GM19035 (cell line): ENCODE results near the gene CTNNBL1.

Source experiments
- ATAC-seq: cut with Tn5 transposase; IDR thresholded peaks from one replicate; pipeline ENCODE4 v1.9.1; 2021; ENCODE audit not compliant: unreplicated experiment

The CTNNBL1 gene

DNA sequence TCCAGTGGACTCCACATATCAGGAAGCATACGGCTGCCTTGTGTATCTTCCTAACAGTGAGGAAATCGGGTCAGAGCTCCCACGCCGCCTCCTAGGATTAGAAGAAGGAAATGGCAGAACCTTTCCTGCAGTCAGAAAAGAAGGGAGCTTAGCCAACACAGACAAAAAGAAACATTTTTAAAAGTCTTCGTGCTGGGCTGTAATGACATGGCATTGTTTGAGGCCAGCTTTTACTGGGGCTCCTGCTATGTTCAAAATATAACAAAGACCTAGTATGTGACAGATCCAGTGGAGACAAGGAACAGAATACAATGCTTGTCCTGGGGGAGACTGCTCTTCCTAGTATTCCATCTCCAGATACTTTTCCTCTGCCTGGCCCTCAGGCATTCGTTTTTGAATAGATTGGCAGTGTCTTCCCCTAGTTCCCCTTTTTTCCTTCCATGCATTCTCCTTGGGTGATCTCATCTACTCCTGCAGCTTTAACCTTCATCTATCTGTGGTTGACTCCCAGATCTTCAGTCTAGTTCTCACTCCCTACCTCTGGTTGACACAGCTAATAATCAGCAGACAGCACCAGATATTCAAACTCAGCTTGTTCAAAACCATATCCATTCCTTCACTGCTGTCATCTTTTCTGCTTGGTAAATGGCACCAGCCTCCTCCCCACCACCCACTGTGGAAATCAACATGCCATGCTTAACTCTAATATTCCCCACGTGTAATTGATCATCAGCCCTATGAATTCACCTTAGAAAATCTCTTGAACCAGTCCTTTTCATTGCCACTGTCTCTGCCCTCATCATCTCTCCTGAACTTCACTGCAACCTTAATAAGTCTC lies 114.6 kb downstream of the CTNNBL1 start:
- no peak for ATAC-seq

- ATAC-seq: no peak
Measured at GRCh38 chr20:37810027-37810426, 116.2 kb downstream of the CTNNBL1 start.

DNA sequence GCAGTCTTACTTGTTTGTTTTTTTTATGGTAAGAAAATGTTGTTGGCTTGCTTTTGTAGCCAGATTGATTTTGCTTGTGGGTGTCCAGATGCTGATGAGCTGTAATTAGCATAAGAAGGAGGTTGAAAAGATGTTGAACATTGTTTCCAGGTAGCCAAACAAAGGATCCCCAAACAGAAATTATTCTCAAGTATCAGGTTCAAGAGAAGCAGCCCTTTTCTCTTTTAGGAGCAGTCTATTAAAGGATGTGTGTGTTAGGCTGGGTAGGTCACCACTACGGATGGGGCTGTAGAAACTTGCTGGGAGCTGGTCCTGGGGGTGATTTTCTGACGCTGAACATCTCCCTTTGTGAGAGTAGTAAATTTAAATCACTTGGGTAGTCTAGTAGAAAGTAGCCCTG lies 122.2 kb downstream of the CTNNBL1 start:
- no peak for ATAC-seq

GRCh38 chr20:37816726-37817125 lies 122.9 kb downstream of the CTNNBL1 start:
- no peak for ATAC-seq

GRCh38 chr20:37821696-37822095 lies 127.9 kb downstream of the CTNNBL1 start:
- ATAC-seq: no peak

- ATAC-seq: no peak
Measured at GRCh38 chr20:37822141-37822601, 128.3 kb downstream of the CTNNBL1 start.

DNA sequence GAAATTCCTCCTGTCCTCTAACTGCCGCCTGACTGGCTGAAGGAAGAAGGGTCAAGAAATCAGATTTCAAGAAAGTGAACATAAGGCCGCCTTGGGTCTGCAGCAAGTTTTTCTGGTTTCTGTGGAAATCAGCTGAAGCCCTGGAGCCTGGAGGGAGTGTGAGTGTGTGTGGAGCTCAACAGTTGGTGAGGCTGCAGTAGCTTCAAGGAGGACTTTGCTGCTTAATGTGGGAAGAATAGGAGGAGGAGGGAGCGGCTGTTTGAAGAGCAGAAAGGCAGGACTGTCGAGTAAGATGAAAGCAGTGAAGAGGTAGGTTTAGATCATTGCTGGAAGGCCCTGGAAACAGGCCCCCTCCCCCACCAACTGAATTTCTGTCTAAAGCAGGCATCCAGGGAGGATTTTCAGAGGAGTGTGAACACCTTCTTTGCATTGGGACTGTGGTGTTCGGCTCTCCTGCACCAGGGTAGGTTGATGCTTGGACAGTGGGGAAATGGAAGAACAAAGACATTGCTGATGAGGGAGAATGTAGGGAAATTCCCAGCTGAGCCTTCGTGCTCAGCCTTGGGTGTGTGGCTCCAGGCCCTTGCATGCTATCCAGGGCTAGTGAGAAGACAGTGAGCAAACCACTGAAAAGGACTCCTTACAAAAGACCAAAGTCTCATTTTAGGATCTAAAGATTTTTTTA lies 129.6 kb downstream of the CTNNBL1 start:
- ATAC-seq: no peak

DNA sequence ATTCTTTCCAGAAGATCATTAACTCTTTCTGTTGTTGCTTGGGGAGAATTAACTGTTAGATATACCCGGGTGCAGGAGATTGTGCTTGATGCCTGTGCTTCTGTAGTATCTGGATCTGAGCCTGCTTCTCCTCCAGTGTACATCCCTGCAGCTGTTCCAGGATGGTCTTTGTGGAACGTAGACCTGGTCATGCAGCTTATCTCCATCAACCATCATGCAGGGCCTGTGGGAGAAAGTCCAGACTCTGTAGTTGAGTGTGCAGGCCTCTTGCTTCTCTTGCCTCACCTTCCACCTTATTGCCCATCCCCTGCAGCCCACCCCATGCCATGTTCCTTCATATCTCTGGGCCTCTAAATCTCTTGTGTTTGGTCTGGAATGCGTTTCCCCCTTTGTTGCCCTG lies 133.8 kb downstream of the CTNNBL1 start:
- ATAC-seq: no peak

GRCh38 chr20:37828684-37829083 lies 134.9 kb downstream of the CTNNBL1 start:
- no peak for ATAC-seq

DNA sequence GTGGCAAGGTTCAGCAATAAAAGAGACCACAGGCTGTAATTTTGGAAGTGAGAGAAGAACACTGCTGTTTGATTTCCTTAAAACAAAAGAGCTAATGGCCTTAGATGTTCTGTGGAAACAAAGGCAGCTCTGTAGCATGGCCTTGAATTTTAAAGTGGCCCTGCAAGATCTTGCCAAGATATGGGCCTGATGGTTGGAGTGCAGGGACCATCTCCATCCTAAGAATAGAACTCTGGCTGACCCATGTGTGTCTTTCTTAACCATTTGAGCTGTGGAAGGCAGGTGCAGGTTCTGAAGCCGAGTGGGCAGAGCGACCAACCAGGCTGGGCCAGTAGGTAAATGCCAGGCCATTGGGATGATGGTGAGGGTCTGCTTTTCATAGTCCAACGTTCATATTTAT lies 135.3 kb downstream of the CTNNBL1 start:
- no peak for ATAC-seq

- no peak for ATAC-seq
Measured at GRCh38 chr20:37833221-37833896, 139.5 kb downstream of the CTNNBL1 start.

DNA sequence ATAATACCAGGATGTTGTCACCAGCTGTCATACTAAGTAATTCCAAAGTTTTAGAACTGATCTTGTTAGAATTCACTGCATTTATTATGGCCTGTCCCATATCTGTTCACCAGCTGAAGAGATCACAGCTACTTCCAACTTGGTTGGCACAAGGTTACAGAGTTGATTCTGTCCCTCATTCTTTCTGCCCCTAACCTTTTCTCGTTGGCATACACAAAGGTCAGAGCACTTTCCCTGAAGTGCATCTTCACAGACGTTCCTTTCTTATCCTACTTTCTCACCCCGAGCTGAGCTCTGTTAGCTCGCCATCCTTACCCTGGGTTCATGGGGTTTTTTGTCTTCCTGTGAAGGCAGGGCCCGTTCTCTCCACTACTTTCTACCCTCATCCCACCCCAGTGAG lies 143.1 kb downstream of the CTNNBL1 start:
- ATAC-seq: no peak

- ATAC-seq: no peak
Measured at GRCh38 chr20:37837924-37838323, 144.1 kb downstream of the CTNNBL1 start.

DNA sequence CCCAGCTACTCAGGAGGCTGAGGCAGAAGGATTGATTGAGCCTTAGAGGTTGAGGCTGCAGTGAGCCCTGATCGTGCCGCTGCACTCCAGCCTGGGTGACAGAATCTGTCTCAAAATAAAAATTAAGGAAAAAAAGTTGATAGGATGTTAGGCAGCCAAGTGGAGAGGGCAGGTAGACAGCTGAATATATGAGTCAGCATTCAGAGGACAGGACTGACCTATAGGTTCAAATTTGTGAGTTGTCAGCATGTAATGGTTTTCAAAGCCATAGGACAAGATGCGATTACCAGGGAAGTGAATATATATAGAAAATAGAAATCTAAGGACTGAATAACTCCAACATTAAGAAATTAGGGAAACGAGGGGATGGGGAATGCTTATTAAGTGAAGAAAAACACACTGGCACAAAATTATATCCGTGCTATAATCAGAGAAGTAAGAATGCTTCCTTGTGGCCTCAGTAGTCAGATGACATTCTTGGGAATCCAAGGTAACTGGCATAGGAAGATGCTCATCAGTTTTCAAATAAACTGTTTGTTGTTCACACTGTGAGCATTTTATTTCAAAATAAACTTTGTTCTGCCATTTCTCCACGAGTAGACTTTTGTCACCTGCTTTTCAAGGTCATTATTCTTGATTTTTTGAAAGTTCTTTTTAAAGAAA lies 145.1 kb downstream of the CTNNBL1 start:
- ATAC-seq: no peak

- ATAC-seq: no peak
Measured at GRCh38 chr20:37839432-37839827, 145.6 kb downstream of the CTNNBL1 start.

DNA sequence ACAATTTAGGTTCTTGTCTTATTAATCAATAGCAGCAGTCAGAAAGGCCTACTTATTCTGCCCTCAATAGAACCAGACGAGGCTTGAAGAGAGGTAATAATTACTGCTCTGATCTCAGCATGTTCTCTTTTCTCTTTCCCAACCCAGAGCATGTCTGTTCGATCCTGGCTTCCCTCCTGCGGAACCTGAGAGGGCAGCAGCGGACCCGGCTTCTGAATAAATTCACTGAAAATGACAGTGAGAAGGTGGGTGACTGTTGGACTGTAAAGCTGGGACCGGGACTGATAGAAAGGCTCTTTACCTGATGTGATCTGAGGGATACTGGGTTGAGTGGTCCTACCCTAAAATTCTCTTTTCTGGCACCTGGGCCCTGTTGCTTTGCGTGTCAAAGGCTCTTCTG lies 146.1 kb downstream of the CTNNBL1 start:
- ATAC-seq: no peak

- no peak for ATAC-seq
Measured at GRCh38 chr20:37841389-37841788, 147.6 kb downstream of the CTNNBL1 start.

DNA sequence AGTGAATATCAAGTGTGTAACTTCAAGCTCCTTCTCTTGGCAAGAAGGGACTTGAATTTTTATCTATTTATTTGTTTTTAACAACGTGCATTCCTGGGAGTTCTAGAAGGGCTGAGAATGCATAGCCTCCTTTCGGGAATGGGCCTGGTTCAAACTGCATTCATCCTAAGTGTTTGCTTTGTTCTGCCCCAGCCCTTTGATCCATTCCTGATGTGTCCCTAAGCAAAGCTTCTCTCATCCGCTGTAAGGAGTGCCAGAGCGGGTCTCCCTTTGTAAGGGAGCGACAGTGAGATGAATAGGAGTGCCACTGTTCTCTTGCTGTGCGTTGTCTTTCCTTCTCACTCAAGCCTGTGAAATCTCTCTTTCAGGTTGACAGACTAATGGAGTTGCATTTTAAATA lies 148.1 kb downstream of the CTNNBL1 start:
- no peak for ATAC-seq

DNA sequence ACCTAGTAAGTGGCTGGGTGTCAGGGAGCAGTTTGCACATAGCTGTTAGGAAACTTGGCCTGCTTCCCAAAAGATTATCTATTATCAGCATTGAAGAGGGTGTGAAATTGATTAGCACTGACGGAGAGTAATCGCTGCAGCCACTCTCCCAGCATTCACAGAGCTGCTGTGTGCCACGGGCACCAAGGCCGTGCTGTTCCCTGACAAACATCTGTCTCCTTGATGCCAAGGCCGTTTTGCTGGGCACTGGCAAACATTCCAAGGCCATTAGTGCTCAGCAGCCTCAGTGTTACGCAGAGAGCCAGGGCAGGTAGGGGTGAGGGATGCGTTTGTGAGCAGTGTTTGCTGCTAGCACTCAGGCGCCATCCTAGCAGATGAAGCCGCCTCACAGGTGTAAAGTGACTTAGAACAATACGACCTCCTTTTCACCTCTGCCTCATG lies 151.4 kb downstream of the CTNNBL1 start:
- no peak for ATAC-seq

GRCh38 chr20:37845878-37846277 lies 152.0 kb downstream of the CTNNBL1 start:
- no peak for ATAC-seq

DNA sequence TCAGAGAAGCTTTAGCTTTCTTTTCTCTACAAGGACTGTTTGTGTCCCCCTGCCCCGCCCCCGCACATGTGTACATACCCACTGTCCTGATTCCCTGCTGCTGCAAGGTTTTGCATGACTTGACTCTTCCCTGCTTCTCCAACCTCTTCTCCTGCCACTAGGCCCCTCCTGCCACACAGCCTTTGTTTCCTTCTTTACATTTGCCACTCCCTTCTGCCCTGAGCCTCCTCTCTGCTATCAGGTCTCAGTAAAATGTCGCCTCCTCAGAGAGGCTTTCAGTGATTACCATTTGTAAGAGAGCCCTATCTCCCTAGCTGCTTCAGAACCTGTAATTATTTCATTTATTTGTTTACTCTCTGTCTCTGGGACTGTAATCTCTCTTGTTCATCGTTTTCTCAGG lies 152.7 kb downstream of the CTNNBL1 start:
- no peak for ATAC-seq
